Measurements from ENCODE around the gene CSNK1D. TPM values are rescaled to one million over a fixed set of nuclear protein-coding genes. Genes with fewer than 3 reads are reported as not detected.

Gene CSNK1D
- total RNA-seq, 1 donor, result 50.3 TPM

DNA sequence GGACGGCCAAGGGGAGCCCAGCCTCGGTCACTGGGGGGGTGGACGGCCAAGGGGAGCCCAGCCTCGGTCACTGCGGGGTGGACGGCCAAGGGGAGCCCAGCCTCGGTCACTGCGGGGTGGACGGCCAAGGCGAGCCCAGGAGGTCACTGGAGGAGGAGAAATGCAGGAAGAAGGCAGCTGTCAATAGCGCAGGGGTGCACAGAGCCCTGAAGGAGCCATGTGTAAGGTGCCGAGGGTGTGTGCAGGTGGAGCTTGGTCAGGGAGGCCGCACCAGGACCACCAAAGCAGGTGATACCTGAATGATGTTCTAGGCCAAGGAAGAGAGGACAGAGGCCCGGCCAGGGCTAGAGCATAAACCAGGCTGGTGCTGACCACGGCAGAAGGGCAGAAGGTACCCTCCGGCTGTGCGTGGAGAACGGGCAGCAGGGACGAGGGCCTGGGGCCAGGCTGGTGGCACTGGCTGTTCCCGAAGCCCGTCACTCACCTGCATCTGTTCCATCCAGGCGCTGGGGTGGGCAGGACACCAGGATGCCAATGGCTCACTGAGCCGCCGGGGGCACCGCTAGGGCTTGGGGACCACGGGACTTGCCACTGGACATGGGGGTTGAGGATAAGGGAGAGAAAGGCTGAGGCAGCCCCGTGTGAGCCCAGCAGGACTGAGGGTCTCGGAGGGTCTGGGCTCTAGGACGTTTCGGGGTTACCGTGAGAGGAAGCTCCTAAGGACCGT is 55.0 kb downstream of the CSNK1D start:
- no peaks in the 10 kb centered on the region for H4K20me1 ChIP-seq (ENCODE audit: insufficient read depth, low read length)
- no peak for TF ChIP-seq CTCF (IDR thresholded peaks at IDR 0.05; ENCODE audit: extremely low read depth, low read depth, low read length)
- H3K36me3 ChIP-seq (ENCODE audit: insufficient read depth, low read length), result no peaks in the 10 kb centered on the region
- DNase-seq (ENCODE audit: insufficient read length, low spot score, missing footprints), result peak; percentile 84
- no peak overlapping the region for H3K4me3 ChIP-seq (ENCODE audit: insufficient read depth, low read length)
- no peaks in the 10 kb centered on the region for H3K27me3 ChIP-seq (ENCODE audit: insufficient read depth, low read length)
- H2AFZ ChIP-seq (ENCODE audit: low read length), result no peak overlapping the region
- peaks cover 2% of the 10 kb centered on the region for H3K79me2 ChIP-seq (ENCODE audit: insufficient read depth, low read length)
- H3K4me1 ChIP-seq (ENCODE audit: insufficient read depth, low read length), result peaks cover 31% of the 10 kb centered on the region
- H3K4me2 ChIP-seq (ENCODE audit: insufficient read depth, low read length), result no peak overlapping the region
- H3K27ac ChIP-seq (ENCODE audit: low read depth, low read length), result no peak overlapping the region
- no peaks in the 10 kb centered on the region for H3K9me3 ChIP-seq (ENCODE audit: low read depth, low read length)

DNA sequence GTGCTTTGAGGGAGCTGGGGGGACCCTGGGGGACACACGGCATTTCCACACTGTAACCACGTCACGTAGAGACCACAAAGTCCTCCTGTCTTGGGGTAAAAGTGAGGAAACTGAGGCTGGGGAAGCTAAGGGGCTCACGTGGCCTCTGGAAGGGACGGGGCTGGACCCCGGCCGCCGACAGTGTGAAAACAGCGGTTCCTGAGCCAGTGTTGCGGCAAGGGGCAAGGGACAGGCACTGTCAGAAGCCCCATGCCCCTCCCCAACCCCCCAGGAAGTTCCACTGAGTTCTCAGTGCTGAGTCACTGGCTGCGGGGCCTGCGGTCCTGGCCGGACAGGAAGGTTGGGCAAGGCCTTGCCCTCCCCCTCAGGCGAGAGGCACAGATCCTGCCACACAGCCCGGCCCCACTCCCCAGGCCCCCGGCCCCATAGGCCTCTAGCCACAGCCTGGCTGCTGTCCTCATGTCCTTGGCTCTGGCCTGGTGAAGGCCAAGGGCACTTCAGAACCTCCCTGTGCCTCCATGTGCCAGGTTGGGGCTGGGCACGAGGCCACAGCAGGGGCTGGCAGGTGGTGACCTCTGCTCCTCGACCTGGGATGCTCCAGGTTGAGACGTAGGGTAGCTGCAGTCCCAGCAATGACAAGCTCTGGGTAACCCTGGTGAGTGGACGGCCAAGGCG is 55.8 kb downstream of the CSNK1D start:
- TF ChIP-seq CTCF (IDR thresholded peaks at IDR 0.05; ENCODE audit: extremely low read depth, low read depth, low read length), result no peak
- H3K27ac ChIP-seq (ENCODE audit: low read depth, low read length), result peak overlapping the region; percentile 90
- H2AFZ ChIP-seq (ENCODE audit: low read length), result peak overlapping the region; percentile 51
- H3K27me3 ChIP-seq (ENCODE audit: insufficient read depth, low read length), result no peaks in the 10 kb centered on the region
- no peaks in the 10 kb centered on the region for H3K9me3 ChIP-seq (ENCODE audit: low read depth, low read length)
- no peaks in the 10 kb centered on the region for H4K20me1 ChIP-seq (ENCODE audit: insufficient read depth, low read length)
- H3K4me3 ChIP-seq (ENCODE audit: insufficient read depth, low read length), result peak overlapping the region; percentile 33
- peak; percentile 99 for DNase-seq (ENCODE audit: insufficient read length, low spot score, missing footprints)
- H3K4me2 ChIP-seq (ENCODE audit: insufficient read depth, low read length), result peak overlapping the region; percentile 66
- no peaks in the 10 kb centered on the region for H3K36me3 ChIP-seq (ENCODE audit: insufficient read depth, low read length)
- H3K4me1 ChIP-seq (ENCODE audit: insufficient read depth, low read length), result peaks cover 34% of the 10 kb centered on the region
- peaks cover 2% of the 10 kb centered on the region for H3K79me2 ChIP-seq (ENCODE audit: insufficient read depth, low read length)

- H3K27me3 ChIP-seq (ENCODE audit: insufficient read depth, low read length), result no peaks in the 10 kb centered on the region
- DNase-seq (ENCODE audit: insufficient read length, low spot score, missing footprints), result peak; percentile 88
- peak overlapping the region; percentile 66 for H3K4me2 ChIP-seq (ENCODE audit: insufficient read depth, low read length)
- no peaks in the 10 kb centered on the region for H3K9me3 ChIP-seq (ENCODE audit: low read depth, low read length)
- H4K20me1 ChIP-seq (ENCODE audit: insufficient read depth, low read length), result no peaks in the 10 kb centered on the region
- peak overlapping the region; percentile 90 for H3K27ac ChIP-seq (ENCODE audit: low read depth, low read length)
- H2AFZ ChIP-seq (ENCODE audit: low read length), result peak overlapping the region; percentile 51
- peaks cover 34% of the 10 kb centered on the region for H3K4me1 ChIP-seq (ENCODE audit: insufficient read depth, low read length)
- H3K4me3 ChIP-seq (ENCODE audit: insufficient read depth, low read length), result peak overlapping the region; percentile 22
- no peaks in the 10 kb centered on the region for H3K36me3 ChIP-seq (ENCODE audit: insufficient read depth, low read length)
- TF ChIP-seq CTCF (IDR thresholded peaks at IDR 0.05; ENCODE audit: extremely low read depth, low read depth, low read length), result no peak
- H3K79me2 ChIP-seq (ENCODE audit: insufficient read depth, low read length), result peaks cover 5% of the 10 kb centered on the region
Observed at GRCh38 chr17:82217120-82217529, 56.4 kb downstream of the CSNK1D start.

Data from osteoblast (primary cell).